Hepatocyte (in vitro differentiated cells): Measurements from ENCODE around the gene FAM210A.

Experiments
- EZH2 ChIP-seq: fragments of 200-600 bp; sonication (generic); IDR thresholded peaks from 2 replicates; pipeline ENCODE4 v1.6.1; 2016; ENCODE audit warnings: antibody characterized with exemption, mild to moderate bottlenecking, borderline replicate concordance
- EZH2phosphoT487 ChIP-seq: fragments of 200-600 bp; sonication (generic); IDR thresholded peaks from one replicate; pipeline ENCODE4 v1.6.1; 2018; ENCODE audit warnings: antibody characterized with exemption, mild to moderate bottlenecking, low read depth, moderate library complexity; ENCODE audit not compliant: unreplicated experiment, severe bottlenecking
- TF ChIP-seq, protein P1 (sequence below): fragments of 200-600 bp; sonication (generic); IDR thresholded peaks from 2 replicates; pipeline ENCODE4 v1.5.1; 2016; ENCODE audit warnings: antibody characterized with exemption, mild to moderate bottlenecking; ENCODE audit not compliant: poor library complexity

DNA sequence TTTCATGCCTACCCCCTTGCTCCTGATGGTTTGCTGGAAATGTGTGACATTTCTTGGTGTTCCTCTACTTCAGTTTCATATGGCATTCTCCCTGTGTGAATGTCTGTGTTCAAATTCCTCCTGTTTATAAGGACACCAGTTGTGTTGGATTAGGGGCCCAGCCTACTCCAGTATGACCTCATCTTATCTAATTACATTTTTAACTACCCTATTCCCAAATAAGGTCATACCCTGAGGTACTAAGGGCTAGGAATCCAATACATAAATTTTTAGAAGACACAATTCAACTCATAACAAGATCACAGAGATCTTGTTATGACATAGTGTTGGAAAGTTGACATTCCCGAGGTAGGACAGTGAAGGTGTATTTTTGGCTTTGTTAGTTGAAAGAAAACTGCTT, 5.5 kb downstream of the FAM210A start:
- TF ChIP-seq, protein P1, sequence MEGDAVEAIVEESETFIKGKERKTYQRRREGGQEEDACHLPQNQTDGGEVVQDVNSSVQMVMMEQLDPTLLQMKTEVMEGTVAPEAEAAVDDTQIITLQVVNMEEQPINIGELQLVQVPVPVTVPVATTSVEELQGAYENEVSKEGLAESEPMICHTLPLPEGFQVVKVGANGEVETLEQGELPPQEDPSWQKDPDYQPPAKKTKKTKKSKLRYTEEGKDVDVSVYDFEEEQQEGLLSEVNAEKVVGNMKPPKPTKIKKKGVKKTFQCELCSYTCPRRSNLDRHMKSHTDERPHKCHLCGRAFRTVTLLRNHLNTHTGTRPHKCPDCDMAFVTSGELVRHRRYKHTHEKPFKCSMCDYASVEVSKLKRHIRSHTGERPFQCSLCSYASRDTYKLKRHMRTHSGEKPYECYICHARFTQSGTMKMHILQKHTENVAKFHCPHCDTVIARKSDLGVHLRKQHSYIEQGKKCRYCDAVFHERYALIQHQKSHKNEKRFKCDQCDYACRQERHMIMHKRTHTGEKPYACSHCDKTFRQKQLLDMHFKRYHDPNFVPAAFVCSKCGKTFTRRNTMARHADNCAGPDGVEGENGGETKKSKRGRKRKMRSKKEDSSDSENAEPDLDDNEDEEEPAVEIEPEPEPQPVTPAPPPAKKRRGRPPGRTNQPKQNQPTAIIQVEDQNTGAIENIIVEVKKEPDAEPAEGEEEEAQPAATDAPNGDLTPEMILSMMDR, result no peak
- TF ChIP-seq EZH2 (no peak), EZH2phosphoT487 (no peak)
